Mesothelial cell of epicardium (in vitro differentiated cells): ENCODE data around the gene C1orf198. TPM values are rescaled to one million over a fixed set of nuclear protein-coding genes. Genes with fewer than 3 reads are reported as not detected.
A peak's percentile ranks its signal among the peaks of the same experiment; 100 is the strongest.

Source experiments
- DNase-seq, 2 experiments: peaks; one replicate each; pipeline ENCODE4 v3.0.0; 2021; ENCODE audit warnings: low spot score in 2 of 2; ENCODE audit not compliant: unreplicated experiment in 2 of 2
- H3K27ac Mint-ChIP-seq: 2 replicates; pipeline ENCODE4 v1.8.0; 2021; ENCODE audit warnings: mixed read lengths
- H3K27me3 Mint-ChIP-seq: 2 replicates; pipeline ENCODE4 v1.8.0; 2021; ENCODE audit warnings: low read depth, mixed read lengths
- H3K36me3 Mint-ChIP-seq: 2 replicates; pipeline ENCODE4 v1.8.0; 2021; ENCODE audit warnings: mixed read lengths
- H3K4me1 Mint-ChIP-seq: 2 replicates; pipeline ENCODE4 v1.8.0; 2021; ENCODE audit warnings: mixed read lengths
- H3K4me3 Mint-ChIP-seq: 2 replicates; pipeline ENCODE4 v1.8.0; 2021; ENCODE audit warnings: mild to moderate bottlenecking, moderate library complexity, mixed read lengths
- H3K9me3 Mint-ChIP-seq: 2 replicates; pipeline ENCODE4 v1.8.0; 2021; ENCODE audit warnings: mixed read lengths
- CTCF ChIP-seq: fragments of 200-600 bp; sonication (generic); IDR thresholded peaks from one replicate; pipeline ENCODE4 v1.5.0; 2021; ENCODE audit warnings: antibody characterized with exemption; ENCODE audit not compliant: unreplicated experiment
- total RNA-seq: library from RNA; stranded (reverse); gene quantifications from 3 replicates; pipeline ENCODE4 v1.2.1, GENCODE V29; 2021

Gene C1orf198
- total RNA-seq, 1 donor from 2014 or later = 143 TPM

DNA sequence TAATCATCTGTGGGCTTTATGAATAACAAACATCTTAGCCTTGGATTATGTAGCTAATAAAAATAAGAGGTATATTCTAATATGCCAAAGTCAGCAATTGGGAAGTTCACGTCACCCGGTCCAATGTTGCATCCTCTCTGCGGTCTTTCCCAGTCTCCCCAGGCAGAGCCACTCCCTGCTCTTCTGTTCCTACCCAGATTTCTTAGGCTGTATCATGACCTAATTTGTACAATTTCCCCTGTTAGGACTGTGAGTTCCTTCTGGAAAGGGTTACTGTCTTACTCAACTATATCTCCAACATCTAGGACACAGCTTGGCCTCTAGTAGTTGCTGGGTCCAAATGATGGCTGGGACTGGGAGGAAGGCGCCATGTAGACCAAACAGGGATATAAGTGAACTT, 29.8 kb upstream of the C1orf198 start:
- H3K4me1 Mint-ChIP-seq = peaks cover 35% of the 10 kb centered on the region

GRCh38 chr1:230896779-230897178, 28.5 kb upstream of the C1orf198 start:
- no peak for DNase-seq
- Mint-ChIP-seq H3K9me3 (no peaks in the 10 kb centered on the region), H3K27me3 (no peaks in the 10 kb centered on the region), H3K27ac (peak overlapping the region; percentile 68), H3K36me3 (no peaks in the 10 kb centered on the region), H3K4me1 (peaks cover 40% of the 10 kb centered on the region), H3K4me3 (no peak overlapping the region)
- no peak for TF ChIP-seq CTCF

More for the DNA sequence above, 29.8 kb upstream of the C1orf198 start:
- TF ChIP-seq CTCF = no peak
- H3K27ac Mint-ChIP-seq = no peak overlapping the region
- H3K36me3 Mint-ChIP-seq = no peaks in the 10 kb centered on the region
- no peak overlapping the region for H3K4me3 Mint-ChIP-seq
- H3K9me3 Mint-ChIP-seq = no peaks in the 10 kb centered on the region
- DNase-seq = no peak
- H3K27me3 Mint-ChIP-seq = no peaks in the 10 kb centered on the region

DNA sequence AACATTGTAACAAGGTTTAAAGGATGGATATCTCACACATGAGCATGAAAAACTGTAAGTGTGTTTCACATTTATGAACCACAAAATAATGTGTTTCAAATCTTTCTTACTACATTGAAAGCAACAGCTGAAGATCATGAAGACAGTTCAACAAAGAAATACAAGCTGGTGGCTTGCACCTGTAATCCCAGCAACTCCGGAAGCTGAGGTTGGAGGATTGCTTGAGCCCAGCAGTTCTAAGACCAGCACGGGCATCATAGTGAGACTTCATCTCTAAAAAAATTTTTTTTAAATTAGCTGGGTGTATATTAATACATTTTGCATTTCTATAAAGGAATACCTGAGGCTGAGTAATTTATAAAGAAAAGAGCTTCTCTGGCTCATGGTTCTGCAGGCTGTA, 27.1 kb upstream of the C1orf198 start:
- H3K9me3 Mint-ChIP-seq = no peaks in the 10 kb centered on the region
- peaks cover 32% of the 10 kb centered on the region for H3K4me1 Mint-ChIP-seq
- H3K4me3 Mint-ChIP-seq = no peak overlapping the region
- H3K27me3 Mint-ChIP-seq = no peaks in the 10 kb centered on the region
- H3K27ac Mint-ChIP-seq = no peak overlapping the region
- no peaks in the 10 kb centered on the region for H3K36me3 Mint-ChIP-seq
- no peak for DNase-seq
- TF ChIP-seq CTCF = no peak

GRCh38 chr1:230894664-230895063, 26.3 kb upstream of the C1orf198 start:
- TF ChIP-seq CTCF = no peak
- no peaks in the 10 kb centered on the region for H3K27me3 Mint-ChIP-seq
- peaks cover 26% of the 10 kb centered on the region for H3K4me1 Mint-ChIP-seq
- no peak overlapping the region for H3K4me3 Mint-ChIP-seq
- H3K9me3 Mint-ChIP-seq = no peaks in the 10 kb centered on the region
- H3K36me3 Mint-ChIP-seq = no peaks in the 10 kb centered on the region
- H3K27ac Mint-ChIP-seq = no peak overlapping the region
- no peak for DNase-seq

DNA sequence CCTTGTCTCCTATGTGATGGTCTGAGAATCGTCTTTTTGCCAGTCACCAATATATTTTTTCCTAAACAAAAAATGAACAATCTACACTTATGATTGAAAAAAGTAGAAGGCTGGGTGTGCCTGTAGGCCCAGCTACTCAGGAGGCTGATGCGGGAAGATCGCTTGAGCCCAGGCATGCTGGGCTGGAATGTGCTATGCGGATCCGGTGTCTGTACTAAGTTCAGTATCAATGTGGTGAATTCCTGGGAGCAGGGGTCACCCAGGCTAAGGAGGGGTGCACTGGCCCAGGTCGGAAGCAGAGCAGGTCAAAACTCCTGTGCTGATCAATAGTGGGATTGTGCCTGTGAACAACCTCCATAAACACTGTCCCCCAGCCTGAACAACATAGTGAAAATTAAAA, 25.7 kb upstream of the C1orf198 start:
- Mint-ChIP-seq H3K27me3 (no peaks in the 10 kb centered on the region), H3K27ac (peak overlapping the region; percentile 48), H3K4me3 (no peak overlapping the region), H3K4me1 (peaks cover 25% of the 10 kb centered on the region), H3K36me3 (no peaks in the 10 kb centered on the region), H3K9me3 (no peaks in the 10 kb centered on the region)
- DNase-seq = no peak
- TF ChIP-seq CTCF = no peak

GRCh38 chr1:230892018-230892491, 23.7 kb upstream of the C1orf198 start:
- TF ChIP-seq CTCF = no peak
- Mint-ChIP-seq H3K27me3 (no peaks in the 10 kb centered on the region), H3K9me3 (no peaks in the 10 kb centered on the region), H3K4me1 (peaks cover 23% of the 10 kb centered on the region), H3K27ac (peak overlapping the region; percentile 18), H3K4me3 (no peak overlapping the region), H3K36me3 (no peaks in the 10 kb centered on the region)
- DNase-seq = no peak
